Type B pancreatic cell (in vitro differentiated cells): ENCODE data around the gene SLC12A3. TPM values are rescaled to one million over a fixed set of nuclear protein-coding genes. Genes with fewer than 3 reads are reported as not detected.
A peak's percentile ranks its signal among the peaks of the same experiment; 100 is the strongest.
"Not testable (repeated sequence)": the region's sequence is repeated elsewhere in the genome, so short reads cannot be mapped to it uniquely, and the experiment has no call there.

Experiments
- DNase-seq: peaks from one replicate; pipeline ENCODE4 v3.0.0; 2021; ENCODE audit warnings: mixed read lengths; ENCODE audit not compliant: unreplicated experiment; ENCODE audit errors: extremely low spot score
- H3K27ac Mint-ChIP-seq: 2 replicates; pipeline ENCODE4 v1.8.0; 2021; ENCODE audit warnings: mild to moderate bottlenecking, mixed read lengths
- H3K27me3 Mint-ChIP-seq: 2 replicates; pipeline ENCODE4 v1.8.0; 2021; ENCODE audit warnings: mixed read lengths
- H3K36me3 Mint-ChIP-seq: 2 replicates; pipeline ENCODE4 v1.8.0; 2021; ENCODE audit warnings: mixed read lengths
- H3K4me1 Mint-ChIP-seq: one replicate; pipeline ENCODE4 v1.8.0; 2021; ENCODE audit warnings: mixed read lengths; ENCODE audit not compliant: unreplicated experiment
- H3K4me3 Mint-ChIP-seq: 2 replicates; pipeline ENCODE4 v1.8.0; 2021; ENCODE audit warnings: mild to moderate bottlenecking, mixed read lengths
- H3K9me3 Mint-ChIP-seq: 2 replicates; pipeline ENCODE4 v1.8.0; 2021; ENCODE audit warnings: mixed read lengths
- total RNA-seq: library from RNA; stranded (reverse); gene quantifications from 2 replicates; pipeline ENCODE4 v1.2.1, GENCODE V29; 2021; ENCODE audit warnings: low replicate concordance
- TF ChIP-seq, protein P1 (sequence below): fragments of 200-600 bp; sonication (generic); conservative IDR thresholded peaks from 2 replicates; pipeline ENCODE4 v1.5.0; 2021; ENCODE audit warnings: antibody characterized with exemption, mild to moderate bottlenecking

The SLC12A3 gene
- total RNA-seq, 1 donor from 2014 or later, result 0.31 TPM

- DNase-seq, result no peak
- H3K36me3 Mint-ChIP-seq, result no peaks in the 10 kb centered on the region
- H3K27ac Mint-ChIP-seq, result peak overlapping the region; percentile 25
- TF ChIP-seq, protein P1, sequence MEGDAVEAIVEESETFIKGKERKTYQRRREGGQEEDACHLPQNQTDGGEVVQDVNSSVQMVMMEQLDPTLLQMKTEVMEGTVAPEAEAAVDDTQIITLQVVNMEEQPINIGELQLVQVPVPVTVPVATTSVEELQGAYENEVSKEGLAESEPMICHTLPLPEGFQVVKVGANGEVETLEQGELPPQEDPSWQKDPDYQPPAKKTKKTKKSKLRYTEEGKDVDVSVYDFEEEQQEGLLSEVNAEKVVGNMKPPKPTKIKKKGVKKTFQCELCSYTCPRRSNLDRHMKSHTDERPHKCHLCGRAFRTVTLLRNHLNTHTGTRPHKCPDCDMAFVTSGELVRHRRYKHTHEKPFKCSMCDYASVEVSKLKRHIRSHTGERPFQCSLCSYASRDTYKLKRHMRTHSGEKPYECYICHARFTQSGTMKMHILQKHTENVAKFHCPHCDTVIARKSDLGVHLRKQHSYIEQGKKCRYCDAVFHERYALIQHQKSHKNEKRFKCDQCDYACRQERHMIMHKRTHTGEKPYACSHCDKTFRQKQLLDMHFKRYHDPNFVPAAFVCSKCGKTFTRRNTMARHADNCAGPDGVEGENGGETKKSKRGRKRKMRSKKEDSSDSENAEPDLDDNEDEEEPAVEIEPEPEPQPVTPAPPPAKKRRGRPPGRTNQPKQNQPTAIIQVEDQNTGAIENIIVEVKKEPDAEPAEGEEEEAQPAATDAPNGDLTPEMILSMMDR, result no peak
- no peak overlapping the region for H3K4me3 Mint-ChIP-seq
- no peaks in the 10 kb centered on the region for H3K9me3 Mint-ChIP-seq
- H3K27me3 Mint-ChIP-seq, result no peaks in the 10 kb centered on the region
- H3K4me1 Mint-ChIP-seq, result peaks cover 47% of the 10 kb centered on the region
Measured at GRCh38 chr16:56865394-56866062, 521 bp downstream of the SLC12A3 start.

- DNase-seq, result no peak
- Mint-ChIP-seq H3K4me1 (peaks cover 32% of the 10 kb centered on the region), H3K27me3 (no peaks in the 10 kb centered on the region), H3K4me3 (peak overlapping the region; percentile 8), H3K27ac (no peak overlapping the region), H3K9me3 (no peaks in the 10 kb centered on the region), H3K36me3 (no peaks in the 10 kb centered on the region)
- TF ChIP-seq, protein P1, result peak; percentile 85
Measured at GRCh38 chr16:56866955-56867830, 2.2 kb downstream of the SLC12A3 start.

DNA sequence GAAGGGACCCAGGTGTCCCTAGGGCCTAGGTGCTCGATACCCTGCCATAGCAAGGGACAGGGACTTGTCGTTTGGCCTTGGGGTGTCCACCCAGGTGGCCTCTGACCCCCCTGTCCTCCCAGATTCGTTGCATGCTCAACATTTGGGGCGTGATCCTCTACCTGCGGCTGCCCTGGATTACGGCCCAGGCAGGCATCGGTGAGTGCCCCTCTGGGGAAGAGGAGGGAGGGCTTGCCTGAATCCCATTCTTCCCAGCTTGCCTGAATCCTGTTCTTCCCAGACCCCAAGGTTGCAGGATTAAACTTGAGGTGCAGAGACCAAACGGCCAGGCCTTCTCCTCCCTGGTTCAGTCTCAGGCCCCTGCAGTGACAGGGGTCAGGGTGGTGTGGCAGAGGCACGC, 3.2 kb downstream of the SLC12A3 start:
- Mint-ChIP-seq H3K4me1 (peaks cover 23% of the 10 kb centered on the region), H3K27me3 (no peaks in the 10 kb centered on the region), H3K9me3 (no peaks in the 10 kb centered on the region), H3K4me3 (no peak overlapping the region), H3K27ac (no peak overlapping the region), H3K36me3 (no peaks in the 10 kb centered on the region)
- no peak for DNase-seq
- TF ChIP-seq, protein P1, result no peak

DNA sequence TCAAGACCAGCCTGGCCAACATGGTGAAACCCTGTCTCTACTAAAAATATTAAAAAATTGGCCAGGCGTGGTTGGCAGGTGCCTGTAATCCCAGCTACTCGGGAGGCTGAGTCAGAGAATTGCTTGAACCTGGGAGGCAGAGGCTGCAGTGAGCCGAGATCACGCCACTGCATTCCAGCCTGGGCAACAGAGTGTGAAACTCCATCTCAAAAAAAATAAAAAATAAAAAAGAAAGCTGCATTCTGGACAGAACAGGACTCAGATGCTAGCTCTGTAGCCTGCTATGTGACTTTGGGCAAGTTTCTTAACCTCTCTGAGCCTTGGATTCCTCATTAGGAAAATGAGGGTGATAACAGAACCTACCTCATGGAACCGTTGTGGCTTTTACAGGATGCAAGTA, 3.8 kb downstream of the SLC12A3 start:
- not testable (repeated sequence) for H3K4me3 Mint-ChIP-seq, DNase-seq, H3K27ac Mint-ChIP-seq, H3K36me3 Mint-ChIP-seq, H3K27me3 Mint-ChIP-seq, H3K9me3 Mint-ChIP-seq
- peaks cover 19% of the 10 kb centered on the region for H3K4me1 Mint-ChIP-seq

- Mint-ChIP-seq H3K36me3 (no peaks in the 10 kb centered on the region), H3K27me3 (no peaks in the 10 kb centered on the region), H3K27ac (no peak overlapping the region), H3K9me3 (no peaks in the 10 kb centered on the region), H3K4me3 (no peak overlapping the region), H3K4me1 (peaks cover 15% of the 10 kb centered on the region)
- DNase-seq, result no peak
- TF ChIP-seq, protein P1, result peak; percentile 28
Measured at GRCh38 chr16:56869513-56870275, 4.7 kb downstream of the SLC12A3 start.
